Measurements from ENCODE around the gene HBG1.

Gene HBG1

DNA sequence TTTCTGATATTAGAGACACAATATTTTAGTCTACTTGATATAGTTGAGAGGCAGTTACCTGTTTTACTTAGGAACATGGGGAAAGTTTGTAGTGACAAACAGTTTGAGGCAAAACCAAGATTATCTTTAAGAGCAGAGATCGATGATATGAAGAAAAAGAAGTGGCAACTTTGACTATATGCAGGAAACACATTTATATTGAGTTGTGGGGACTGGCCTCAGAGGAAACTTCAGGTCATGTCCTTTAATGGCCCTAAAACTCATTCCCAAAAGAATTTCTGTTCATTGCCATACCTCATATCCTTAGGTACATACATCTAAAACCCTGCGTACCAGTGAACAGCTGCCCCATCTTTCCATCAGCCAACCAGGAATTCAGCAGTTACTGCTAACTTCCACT is 4.5 kb downstream of the HBG1 start:
- no peak for DNase-seq

DNA sequence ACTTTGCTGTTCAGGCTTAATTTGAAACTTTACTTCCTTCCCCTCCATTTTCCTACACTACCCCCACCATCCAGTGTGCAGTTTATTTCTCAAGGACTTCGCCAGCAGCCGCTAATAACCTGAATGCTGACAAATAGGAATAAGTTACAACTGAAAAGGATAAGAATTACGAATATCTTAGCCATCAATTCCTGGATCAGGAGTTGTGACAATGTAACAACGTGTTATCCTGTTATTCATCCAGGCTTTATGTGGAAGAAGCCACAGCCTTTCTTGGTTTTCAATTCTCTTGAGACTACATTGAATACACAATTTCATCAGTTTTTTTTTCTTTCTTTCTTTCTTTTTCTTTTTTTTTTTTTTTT is 5.9 kb downstream of the HBG1 start:
- DNase-seq, result no peak

DNA sequence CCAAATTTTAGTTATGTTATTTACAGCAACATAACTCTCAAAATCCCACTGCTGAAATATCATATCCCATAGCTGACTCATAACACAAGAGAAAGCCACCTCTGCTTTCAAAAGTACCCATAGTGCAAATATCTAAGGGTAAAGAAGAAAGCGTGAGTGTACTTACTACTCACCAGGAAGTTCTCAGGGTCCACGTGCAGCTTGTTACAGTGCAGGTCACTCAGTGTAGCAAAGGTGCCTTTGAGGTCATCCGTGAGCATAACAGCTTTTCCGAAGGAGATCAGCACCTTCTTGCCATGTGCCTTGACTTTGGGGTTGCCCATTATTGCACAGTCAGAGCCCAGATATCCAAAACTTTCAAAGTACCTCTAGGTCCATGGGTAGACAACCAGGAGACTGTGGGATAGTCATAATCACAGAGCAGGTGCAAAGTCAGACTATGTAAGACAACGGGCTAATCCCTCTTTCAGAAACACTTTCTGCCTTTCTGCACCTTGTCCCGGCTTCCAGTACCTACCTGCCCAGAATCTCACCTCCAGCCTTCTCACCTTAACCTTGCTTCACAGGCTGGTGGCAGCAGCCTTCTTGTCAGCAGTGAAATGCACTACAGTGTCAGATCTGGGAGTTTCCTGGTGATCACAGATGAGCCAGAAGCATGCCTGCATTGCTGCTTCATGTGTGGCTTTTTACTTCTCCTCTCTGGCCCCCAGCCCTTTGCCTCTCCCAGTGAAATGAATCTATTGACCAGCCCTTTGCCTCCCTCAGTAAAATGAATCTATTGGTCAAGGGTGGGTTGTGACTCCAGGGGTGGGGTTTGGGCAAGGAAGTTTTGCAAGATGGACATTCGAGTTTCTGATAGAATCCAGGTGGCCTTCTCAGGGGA is 6.5 kb downstream of the HBG1 start:
- no peak for DNase-seq

DNA sequence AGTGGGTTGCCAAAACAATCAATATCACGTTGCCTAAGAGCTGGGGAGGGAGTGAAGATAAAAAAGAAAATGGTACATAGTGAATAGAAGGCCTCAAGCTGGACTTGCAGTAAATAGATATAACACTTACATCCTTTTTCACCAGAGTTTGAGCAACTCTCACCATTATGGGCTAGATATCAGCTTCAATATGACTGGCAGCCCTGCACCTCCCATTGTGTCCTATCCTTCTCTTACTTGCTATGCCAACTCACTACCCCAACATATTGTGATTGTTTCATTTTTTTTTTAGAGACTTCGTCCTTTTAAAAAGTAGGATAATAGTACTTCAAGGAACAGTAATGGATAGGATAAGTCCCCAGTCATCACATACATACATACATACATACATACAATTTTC is 7.4 kb downstream of the HBG1 start:
- DNase-seq, result no peak

DNA sequence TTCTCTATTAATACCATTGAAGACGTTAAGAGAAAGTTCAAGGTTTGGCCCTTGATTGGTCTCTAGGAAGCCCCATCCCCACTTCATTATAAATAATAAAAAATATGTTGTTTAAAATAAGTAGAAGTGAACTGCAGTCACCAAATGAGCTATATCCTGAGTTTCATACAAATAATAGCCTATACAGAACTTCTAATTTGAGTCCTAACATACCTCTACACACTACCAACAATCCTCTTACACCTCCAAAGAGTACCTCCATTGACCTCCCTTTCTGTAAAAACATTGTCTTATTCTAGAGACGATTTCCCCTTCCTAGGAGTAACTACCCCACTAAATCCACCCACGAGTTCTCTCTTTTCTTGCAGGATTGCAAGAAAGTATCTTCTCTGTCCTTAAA is 8.2 kb downstream of the HBG1 start:
- no peak for DNase-seq

GRCh38 chr11:5240458-5240857 is 9.2 kb downstream of the HBG1 start:
- no peak for DNase-seq

DNA sequence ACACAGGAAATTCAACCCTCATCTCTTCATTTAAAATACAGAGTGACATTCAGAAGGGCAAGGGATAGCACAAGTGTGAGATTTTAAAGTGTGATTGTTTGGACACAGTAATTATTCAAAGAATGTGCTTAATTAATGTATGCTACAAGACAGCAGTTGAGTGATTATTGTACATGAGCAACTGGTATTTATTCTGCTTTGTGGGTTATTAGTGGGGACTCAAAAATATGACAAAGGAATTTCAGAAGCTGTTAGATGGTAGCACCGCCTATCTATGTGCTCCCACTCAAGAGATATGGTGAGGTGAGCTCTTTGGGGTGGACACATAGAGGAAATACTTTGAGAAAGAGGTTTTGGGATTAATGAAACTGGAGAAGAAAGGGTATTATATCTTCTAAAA is 9.6 kb downstream of the HBG1 start:
- DNase-seq, result no peak

GRCh38 chr11:5239046-5239445 is 10.6 kb downstream of the HBG1 start:
- DNase-seq, result no peak

GRCh38 chr11:5238486-5238885 is 11.2 kb downstream of the HBG1 start:
- DNase-seq, result no peak

- DNase-seq, result no peak
Observed at GRCh38 chr11:5237420-5237819, 12.2 kb downstream of the HBG1 start.

DNA sequence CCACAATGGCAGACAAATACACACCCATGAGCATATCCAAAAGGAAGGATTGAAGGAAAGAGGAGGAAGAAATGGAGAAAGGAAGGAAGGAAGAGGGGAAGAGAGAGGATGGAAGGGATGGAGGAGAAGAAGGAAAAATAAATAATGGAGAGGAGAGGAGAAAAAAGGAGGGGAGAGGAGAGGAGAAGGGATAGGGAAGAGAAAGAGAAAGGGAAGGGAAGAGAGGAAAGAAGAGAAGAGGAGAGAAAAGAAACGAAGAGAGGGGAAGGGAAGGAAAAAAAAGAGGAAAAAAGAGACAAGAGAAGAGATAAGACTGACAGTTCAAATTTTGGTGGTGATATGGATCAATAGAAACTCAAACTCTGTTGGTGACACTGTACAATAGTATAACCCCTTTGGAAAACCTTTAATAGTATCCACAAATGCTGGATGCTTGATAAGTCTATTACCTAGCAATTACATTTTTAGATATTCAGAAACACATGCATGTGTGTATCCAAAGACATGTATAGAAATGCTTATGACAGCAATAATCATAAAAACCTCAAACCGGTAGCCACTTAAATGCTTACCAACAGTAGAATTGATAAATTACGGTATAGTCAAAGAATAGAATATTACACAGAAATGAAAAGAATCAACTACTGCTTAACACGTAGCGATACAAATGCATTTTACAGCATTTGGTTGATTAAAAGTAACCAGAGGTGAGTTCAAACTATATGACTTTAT is 14.1 kb downstream of the HBG1 start:
- DNase-seq, result no peak

GRCh38 chr11:5234381-5234834 is 15.2 kb downstream of the HBG1 start, which contains the start of gene HBD:
TSS of gene HBD (minus strand) at chr11:5234483. CDS start at chr11:5234433, 50 bp downstream.
- no peak for DNase-seq

GRCh38 chr11:5233307-5233706 is 16.4 kb downstream of the HBG1 start:
- DNase-seq, result no peak

DNA sequence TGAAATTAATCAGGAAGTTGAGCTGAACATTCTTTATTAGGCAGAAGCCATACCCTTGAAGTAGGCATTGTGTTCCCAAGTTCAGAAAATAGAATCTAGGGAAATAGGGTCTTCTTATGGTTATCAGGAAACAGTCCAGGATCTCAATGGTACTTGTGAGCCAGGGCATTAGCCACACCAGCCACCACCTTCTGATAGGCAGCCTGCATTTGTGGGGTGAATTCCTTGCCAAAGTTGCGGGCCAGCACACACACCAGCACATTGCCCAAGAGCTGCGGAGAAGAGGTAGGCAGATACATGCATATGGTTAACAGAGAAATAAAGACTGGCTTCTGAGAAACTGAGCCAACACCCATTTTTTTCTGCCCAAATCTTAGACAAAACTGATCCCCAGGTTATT is 16.8 kb downstream of the HBG1 start:
- no peak for DNase-seq

DNA sequence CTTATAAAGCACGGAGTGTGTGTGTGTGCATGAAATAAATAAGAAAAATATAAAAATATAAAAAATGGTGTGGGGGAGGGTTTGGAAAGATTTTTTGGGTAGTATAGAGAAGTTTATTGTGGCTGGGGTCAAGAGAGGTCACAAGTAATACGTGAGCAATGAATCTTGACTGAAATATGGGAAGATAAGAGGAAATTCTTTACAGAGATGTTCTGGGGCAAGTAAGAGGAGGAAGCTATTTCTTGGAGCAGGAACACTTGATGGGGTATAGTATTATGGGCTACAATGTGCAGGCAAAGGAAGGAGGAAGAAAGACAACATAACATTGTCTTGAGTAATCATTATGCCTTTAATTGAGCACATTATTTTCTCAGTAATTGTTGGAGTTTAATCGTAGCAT is 17.5 kb downstream of the HBG1 start:
- DNase-seq, result no peak

- DNase-seq, result no peak
Observed at GRCh38 chr11:5231111-5231510, 18.5 kb downstream of the HBG1 start.

DNA sequence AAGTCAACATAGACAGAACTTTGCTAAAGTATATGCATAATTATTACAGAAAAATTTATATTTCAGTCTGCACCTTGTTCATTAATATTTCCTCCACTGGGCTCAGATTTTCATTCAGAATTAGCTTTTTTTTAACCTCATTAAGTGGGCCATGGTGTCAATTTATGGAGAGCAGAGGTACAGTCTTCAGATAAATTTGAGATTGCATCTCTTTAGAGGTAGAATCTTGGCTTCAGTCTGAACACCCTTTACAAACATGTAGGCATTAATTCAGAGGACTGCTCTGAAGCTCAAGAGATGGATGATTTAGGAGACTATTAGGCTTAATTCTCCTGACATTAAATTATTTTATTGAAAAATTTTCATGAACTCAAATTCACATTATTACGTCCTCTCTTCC is 19.4 kb downstream of the HBG1 start:
- no peak for DNase-seq

- DNase-seq, result no peak
Observed at GRCh38 chr11:5229796-5230195, 19.9 kb downstream of the HBG1 start.

GRCh38 chr11:5229356-5229755 is 20.3 kb downstream of the HBG1 start:
- DNase-seq, result no peak

DNA sequence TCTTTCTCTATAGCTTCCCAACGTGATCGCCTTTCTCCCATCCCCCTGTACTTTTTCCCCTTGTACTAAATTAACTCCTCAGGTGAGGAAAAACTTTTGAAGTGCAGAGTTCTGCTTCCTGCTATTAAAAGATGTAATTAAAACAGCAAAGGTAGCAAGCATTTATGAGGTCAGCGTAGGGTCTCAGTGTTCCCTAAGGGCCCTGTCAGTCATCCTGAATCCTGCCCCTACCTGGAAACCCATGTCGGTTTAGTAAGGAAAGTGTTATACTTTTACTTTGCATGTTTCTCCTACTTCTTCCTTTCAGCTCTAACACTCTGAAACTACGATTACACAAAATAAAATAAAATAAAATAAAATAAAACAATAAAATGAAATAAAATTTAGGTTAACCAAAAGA is 21.5 kb downstream of the HBG1 start:
- DNase-seq, result no peak

- DNase-seq, result no peak
Observed at GRCh38 chr11:5227681-5228080, 22.0 kb downstream of the HBG1 start.

DNA sequence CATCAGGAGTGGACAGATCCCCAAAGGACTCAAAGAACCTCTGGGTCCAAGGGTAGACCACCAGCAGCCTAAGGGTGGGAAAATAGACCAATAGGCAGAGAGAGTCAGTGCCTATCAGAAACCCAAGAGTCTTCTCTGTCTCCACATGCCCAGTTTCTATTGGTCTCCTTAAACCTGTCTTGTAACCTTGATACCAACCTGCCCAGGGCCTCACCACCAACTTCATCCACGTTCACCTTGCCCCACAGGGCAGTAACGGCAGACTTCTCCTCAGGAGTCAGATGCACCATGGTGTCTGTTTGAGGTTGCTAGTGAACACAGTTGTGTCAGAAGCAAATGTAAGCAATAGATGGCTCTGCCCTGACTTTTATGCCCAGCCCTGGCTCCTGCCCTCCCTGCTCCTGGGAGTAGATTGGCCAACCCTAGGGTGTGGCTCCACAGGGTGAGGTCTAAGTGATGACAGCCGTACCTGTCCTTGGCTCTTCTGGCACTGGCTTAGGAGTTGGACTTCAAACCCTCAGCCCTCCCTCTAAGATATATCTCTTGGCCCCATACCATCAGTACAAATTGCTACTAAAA is 22.8 kb downstream of the HBG1 start, which contains the start of gene HBB:
Gene HBB, minus strand, starts transcription at position 340 of the 579 bp plus-strand sequence. Its CDS starts 50 bp downstream, at position 290.
- DNase-seq, result no peak

DNA sequence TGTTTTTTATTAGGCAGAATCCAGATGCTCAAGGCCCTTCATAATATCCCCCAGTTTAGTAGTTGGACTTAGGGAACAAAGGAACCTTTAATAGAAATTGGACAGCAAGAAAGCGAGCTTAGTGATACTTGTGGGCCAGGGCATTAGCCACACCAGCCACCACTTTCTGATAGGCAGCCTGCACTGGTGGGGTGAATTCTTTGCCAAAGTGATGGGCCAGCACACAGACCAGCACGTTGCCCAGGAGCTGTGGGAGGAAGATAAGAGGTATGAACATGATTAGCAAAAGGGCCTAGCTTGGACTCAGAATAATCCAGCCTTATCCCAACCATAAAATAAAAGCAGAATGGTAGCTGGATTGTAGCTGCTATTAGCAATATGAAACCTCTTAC is 24.2 kb downstream of the HBG1 start:
- no peak for DNase-seq

Data from NK-92 treated with Interleukin-12 subunit alpha and Interleukin-12 subunit beta, amount 100 ng/mL, for 24 hours (cell line).